H9 (cell line): ENCODE data around the gene MEX3C. TPM values are rescaled to one million over a fixed set of nuclear protein-coding genes. Genes with fewer than 3 reads are reported as not detected.

ENCODE experiments used
- DNase-seq: peaks from one replicate; pipeline ENCODE4 v3.0.0-alpha.2; 2017
- H2AFZ ChIP-seq: one replicate; pipeline ENCODE4 v1.6.1; 2013; ENCODE audit warnings: mild to moderate bottlenecking, low read length, control low read depth, moderate library complexity
- H2AK5ac ChIP-seq: 2 replicates; pipeline ENCODE4 v1.6.1; 2013; ENCODE audit warnings: low read length, control low read depth, mixed read lengths; ENCODE audit not compliant: insufficient read length
- H2BK120ac ChIP-seq: one replicate; pipeline ENCODE4 v1.6.1; 2013; ENCODE audit warnings: low read depth, mild to moderate bottlenecking, low read length, control low read depth, inconsistent platforms; ENCODE audit not compliant: poor library complexity, severe bottlenecking
- H2BK12ac ChIP-seq: 2 replicates; pipeline ENCODE4 v1.6.1; 2013; ENCODE audit warnings: low read length, control low read depth, mixed read lengths, low read depth; ENCODE audit not compliant: insufficient read length
- H2BK15ac ChIP-seq: 2 replicates; pipeline ENCODE4 v1.6.1; 2013; ENCODE audit warnings: low read depth, low read length, control low read depth
- H2BK20ac ChIP-seq: one replicate; pipeline ENCODE4 v1.6.1; 2013; ENCODE audit warnings: low read depth, mild to moderate bottlenecking, low read length, control low read depth, inconsistent platforms; ENCODE audit not compliant: poor library complexity, severe bottlenecking
- H2BK5ac ChIP-seq: 2 replicates; pipeline ENCODE4 v1.6.1; 2013; ENCODE audit warnings: low read length, control low read depth, mixed read lengths; ENCODE audit not compliant: insufficient read length
- H3K14ac ChIP-seq: 2 replicates; pipeline ENCODE4 v1.6.1; 2013; ENCODE audit warnings: low read length, control low read depth; ENCODE audit not compliant: insufficient read depth
- H3K18ac ChIP-seq: 2 replicates; pipeline ENCODE4 v1.6.1; 2013; ENCODE audit warnings: low read depth, mild to moderate bottlenecking, mixed read lengths, low read length, control low read depth; ENCODE audit not compliant: insufficient read length
- H3K23ac ChIP-seq: 2 replicates; pipeline ENCODE4 v1.6.1; 2013; ENCODE audit warnings: low read length, control low read depth, mixed read lengths, low read depth; ENCODE audit not compliant: insufficient read length
- H3K23me2 ChIP-seq: 2 replicates; pipeline ENCODE4 v1.6.1; 2013; ENCODE audit warnings: low read depth, mild to moderate bottlenecking, mixed read lengths, low read length, control low read depth; ENCODE audit not compliant: insufficient read length, poor library complexity, severe bottlenecking
- H3K27ac ChIP-seq: 2 replicates; pipeline ENCODE4 v1.5.1; 2013; ENCODE audit warnings: low read length, control low read depth, mixed read lengths, low read depth; ENCODE audit not compliant: insufficient read length
- H3K27me3 ChIP-seq: 2 replicates; pipeline ENCODE4 v1.6.1; 2013; ENCODE audit warnings: low read length, control low read depth, inconsistent platforms; ENCODE audit not compliant: insufficient read depth
- H3K4ac ChIP-seq: 2 replicates; pipeline ENCODE4 v1.6.1; 2013; ENCODE audit warnings: low read depth, mild to moderate bottlenecking, control low read depth, inconsistent platforms, low read length, moderate library complexity
- H3K4me1 ChIP-seq: 2 replicates; pipeline ENCODE4 v1.6.1; 2013; ENCODE audit warnings: low read length, control low read depth, inconsistent platforms; ENCODE audit not compliant: insufficient read depth
- H3K4me2 ChIP-seq: 2 replicates; pipeline ENCODE4 v1.6.1; 2013; ENCODE audit warnings: low read length, control low read depth, mixed read lengths; ENCODE audit not compliant: insufficient read length, insufficient read depth
- H3K56ac ChIP-seq: 2 replicates; pipeline ENCODE4 v1.6.1; 2013; ENCODE audit warnings: low read depth, mild to moderate bottlenecking, mixed read lengths, low read length, control low read depth; ENCODE audit not compliant: insufficient read length
- H3K79me1 ChIP-seq: 2 replicates; pipeline ENCODE4 v1.6.1; 2013; ENCODE audit warnings: low read depth, mild to moderate bottlenecking, moderate library complexity, low read length, control low read depth, inconsistent platforms; ENCODE audit not compliant: insufficient read depth, poor library complexity, severe bottlenecking
- H3K79me2 ChIP-seq: 2 replicates; pipeline ENCODE4 v1.6.1; 2013; ENCODE audit warnings: low read length, control low read depth, inconsistent platforms; ENCODE audit not compliant: insufficient read depth
- H3K9ac ChIP-seq: 2 replicates; pipeline ENCODE4 v1.6.1; 2013; ENCODE audit warnings: low read length, control low read depth, mixed read lengths; ENCODE audit not compliant: insufficient read length; ENCODE audit errors: extremely low read depth
- H3K9me3 ChIP-seq: one replicate; pipeline ENCODE4 v1.6.1; 2013; ENCODE audit warnings: low read depth, low read length, inconsistent platforms; ENCODE audit not compliant: control insufficient read depth
- H3T11ph ChIP-seq: one replicate; pipeline ENCODE4 v1.6.1; 2013; ENCODE audit warnings: mild to moderate bottlenecking, low read length, control low read depth, inconsistent platforms
- H4K20me1 ChIP-seq: one replicate; pipeline ENCODE4 v1.6.1; 2013; ENCODE audit not compliant: control insufficient read depth, insufficient read length, insufficient read depth
- H4K5ac ChIP-seq: 2 replicates; pipeline ENCODE4 v1.6.1; 2013; ENCODE audit warnings: low read depth, mild to moderate bottlenecking, mixed read lengths, low read length, control low read depth; ENCODE audit not compliant: insufficient read length
- H4K8ac ChIP-seq: replicated peaks from 2 replicates; pipeline ENCODE4 v1.6.1; 2013; ENCODE audit warnings: low read length, control low read depth, mixed read lengths, low read depth; ENCODE audit not compliant: insufficient read length
- H4K91ac ChIP-seq: 2 replicates; pipeline ENCODE4 v1.6.1; 2013; ENCODE audit warnings: low read depth, mild to moderate bottlenecking, moderate library complexity, mixed read lengths, low read length, control low read depth; ENCODE audit not compliant: insufficient read length
- H3K27ac Mint-ChIP-seq, 3 experiments: 2 replicates in 2 of 3; 3 replicates in 1 of 3; pipeline ENCODE4 v1.8.0; 2020 to 2021; ENCODE audit warnings: mixed read lengths in 3 of 3, mild to moderate bottlenecking in 1 of 3, moderate library complexity in 1 of 3
- H3K27me3 Mint-ChIP-seq: 2 replicates; pipeline ENCODE4 v1.8.0; 2021; ENCODE audit warnings: low read depth, mild to moderate bottlenecking, moderate library complexity, mixed read lengths
- H3K36me3 Mint-ChIP-seq, 3 experiments: 2 replicates in 2 of 3; 3 replicates in 1 of 3; pipeline ENCODE4 v1.8.0; 2020 to 2021; ENCODE audit warnings: low read depth in 3 of 3, mixed read lengths in 3 of 3; ENCODE audit not compliant: insufficient read depth in 1 of 3
- H3K4me1 Mint-ChIP-seq, 2 experiments: 2 replicates each; pipeline ENCODE4 v1.8.0; 2020; ENCODE audit warnings: mixed read lengths in 2 of 2
- H3K4me3 Mint-ChIP-seq, 2 experiments: 2 replicates in 1 of 2; 3 replicates in 1 of 2; pipeline ENCODE4 v1.8.0; 2020 to 2021; ENCODE audit warnings: mild to moderate bottlenecking in 2 of 2, mixed read lengths in 2 of 2, moderate library complexity in 1 of 2
- H3K9me3 Mint-ChIP-seq, 2 experiments: 2 replicates in 1 of 2; 3 replicates in 1 of 2; pipeline ENCODE4 v1.8.0; 2020; ENCODE audit warnings: mild to moderate bottlenecking in 2 of 2, mixed read lengths in 2 of 2, moderate library complexity in 1 of 2
- WGBS: extraction: QIAGEN DNeasy Blood & Tissue Kit; methylation state at CpG from one replicate; pipeline ENCODE4 v1.1.7; 2013; ENCODE audit warnings: missing lambda C conversion rate, low lambda C conversion rate, mixed read lengths; ENCODE audit not compliant: insufficient read length; ENCODE audit errors: extremely low coverage; 5-methylcytosine and 5-hydroxymethylcytosine counted together
- total RNA-seq: library from RNA; stranded (reverse); gene quantifications from 2 replicates; pipeline ENCODE4 v1.2.1, GENCODE V29; 2021
- TF ChIP-seq, protein P1 (sequence below): fragments of 200-600 bp; sonication (generic); conservative IDR thresholded peaks from 3 replicates; pipeline ENCODE4 v1.8.0; 2021; ENCODE audit warnings: antibody characterized with exemption, mild to moderate bottlenecking

Gene MEX3C
- total RNA-seq, 1 experiment from 2014 or later = 98.1 TPM

DNA sequence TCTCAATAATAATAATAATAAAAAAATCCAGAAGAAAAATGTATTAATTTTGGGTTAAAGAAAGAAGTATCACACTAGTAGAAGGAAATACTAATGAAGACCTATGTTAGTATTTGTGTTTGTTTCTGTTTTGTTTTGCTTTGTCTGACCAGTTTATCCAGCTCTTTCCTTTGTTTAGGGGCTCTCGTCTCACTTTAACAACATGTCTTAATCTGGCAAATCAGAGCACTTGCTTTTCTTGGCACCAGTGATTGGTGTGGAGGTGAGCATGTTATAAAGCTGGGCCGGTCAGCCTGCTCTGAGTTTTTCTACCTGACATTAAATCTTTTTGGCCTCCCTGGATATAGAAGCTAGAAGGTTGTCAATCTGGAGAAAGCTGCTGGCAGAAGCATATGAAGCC, 15.1 kb upstream of the MEX3C start:
- H3K23ac ChIP-seq = no peak overlapping the region
- no peak overlapping the region for H4K5ac ChIP-seq
- H3K9me3 ChIP-seq = no peaks in the 10 kb centered on the region
- H3K9ac ChIP-seq = no peak overlapping the region
- no peaks in the 10 kb centered on the region for H3K79me2 ChIP-seq
- H3K4ac ChIP-seq = no peak overlapping the region
- no peak overlapping the region for H2BK5ac ChIP-seq
- no peaks in the 10 kb centered on the region for H3K36me3 Mint-ChIP-seq
- H3K79me1 ChIP-seq = no peaks in the 10 kb centered on the region
- no peak for DNase-seq
- no peak overlapping the region for H3T11ph ChIP-seq
- no peaks in the 10 kb centered on the region for H3K9me3 Mint-ChIP-seq
- H3K27me3 Mint-ChIP-seq = no peaks in the 10 kb centered on the region
- WGBS = no CpG with 5 or more reads among the region's 2 CpGs
- H3K56ac ChIP-seq = no peak overlapping the region
- H3K27me3 ChIP-seq = no peaks in the 10 kb centered on the region
- H3K4me1 ChIP-seq = no peaks in the 10 kb centered on the region
- no peak overlapping the region for H3K27ac ChIP-seq
- H4K91ac ChIP-seq = no peak overlapping the region
- H3K23me2 ChIP-seq = no peaks in the 10 kb centered on the region
- H2BK12ac ChIP-seq = no peak overlapping the region
- no peak overlapping the region for H3K4me3 Mint-ChIP-seq
- H2AK5ac ChIP-seq = no peak overlapping the region
- no peak overlapping the region for H3K14ac ChIP-seq
- H3K27ac Mint-ChIP-seq = no peak overlapping the region
- H3K18ac ChIP-seq = no peak overlapping the region
- no peaks in the 10 kb centered on the region for H4K20me1 ChIP-seq
- TF ChIP-seq, protein P1, sequence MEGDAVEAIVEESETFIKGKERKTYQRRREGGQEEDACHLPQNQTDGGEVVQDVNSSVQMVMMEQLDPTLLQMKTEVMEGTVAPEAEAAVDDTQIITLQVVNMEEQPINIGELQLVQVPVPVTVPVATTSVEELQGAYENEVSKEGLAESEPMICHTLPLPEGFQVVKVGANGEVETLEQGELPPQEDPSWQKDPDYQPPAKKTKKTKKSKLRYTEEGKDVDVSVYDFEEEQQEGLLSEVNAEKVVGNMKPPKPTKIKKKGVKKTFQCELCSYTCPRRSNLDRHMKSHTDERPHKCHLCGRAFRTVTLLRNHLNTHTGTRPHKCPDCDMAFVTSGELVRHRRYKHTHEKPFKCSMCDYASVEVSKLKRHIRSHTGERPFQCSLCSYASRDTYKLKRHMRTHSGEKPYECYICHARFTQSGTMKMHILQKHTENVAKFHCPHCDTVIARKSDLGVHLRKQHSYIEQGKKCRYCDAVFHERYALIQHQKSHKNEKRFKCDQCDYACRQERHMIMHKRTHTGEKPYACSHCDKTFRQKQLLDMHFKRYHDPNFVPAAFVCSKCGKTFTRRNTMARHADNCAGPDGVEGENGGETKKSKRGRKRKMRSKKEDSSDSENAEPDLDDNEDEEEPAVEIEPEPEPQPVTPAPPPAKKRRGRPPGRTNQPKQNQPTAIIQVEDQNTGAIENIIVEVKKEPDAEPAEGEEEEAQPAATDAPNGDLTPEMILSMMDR = no peak
- no peak overlapping the region for H2BK15ac ChIP-seq
- no peak overlapping the region for H4K8ac ChIP-seq
- H2BK20ac ChIP-seq = no peak overlapping the region
- H2AFZ ChIP-seq = no peak overlapping the region
- H2BK120ac ChIP-seq = no peak overlapping the region
- H3K4me1 Mint-ChIP-seq = peaks cover 9 to 14% of the 10 kb centered on the region in 2 experiments
- no peak overlapping the region for H3K4me2 ChIP-seq
